Neural cell (in vitro differentiated cells): ENCODE measurements around the gene PPL. TPM values are rescaled to one million over a fixed set of nuclear protein-coding genes. Genes with fewer than 3 reads are reported as not detected.

Source experiments
- H2AFZ ChIP-seq: fragments of 200-600, 300-800 bp; sonication (generic), shearing (Covaris generic); 2 replicates; pipeline ENCODE4 v1.6.0; 2014; ENCODE audit warnings: low read depth, mild to moderate bottlenecking, antibody characterized with exemption, low read length, moderate library complexity
- H3F3A ChIP-seq: fragments of 200-600 bp; shearing (Covaris generic); 2 replicates; pipeline ENCODE4 v1.6.1; 2016; ENCODE audit warnings: mild to moderate bottlenecking, moderate library complexity, mixed read lengths, antibody characterized with exemption, low read length; ENCODE audit not compliant: insufficient read depth, poor library complexity, severe bottlenecking
- H3K27ac ChIP-seq: fragments of 200-600, 300-800 bp; sonication (generic), shearing (Covaris generic); 2 replicates; pipeline ENCODE4 v1.5.1; 2014; ENCODE audit warnings: mild to moderate bottlenecking, low read length, moderate library complexity
- H3K27me3 ChIP-seq: fragments of 300-800, 200-600 bp; sonication (generic), shearing (Covaris generic); 2 replicates; pipeline ENCODE4 v1.6.0; 2014; ENCODE audit warnings: mild to moderate bottlenecking, low read depth, low read length, moderate library complexity; ENCODE audit not compliant: insufficient read depth
- H3K36me3 ChIP-seq: fragments of 300-800, 200-600 bp; sonication (generic), shearing (Covaris generic); 2 replicates; pipeline ENCODE4 v1.5.1; 2014; ENCODE audit warnings: mild to moderate bottlenecking, antibody characterized with exemption, low read length, moderate library complexity; ENCODE audit not compliant: insufficient read depth
- H3K4me2 ChIP-seq: fragments of 300-800, 200-600 bp; sonication (generic), shearing (Covaris generic); 2 replicates; pipeline ENCODE4 v1.6.0; 2014; ENCODE audit warnings: mild to moderate bottlenecking, low read length
- H3K4me3 ChIP-seq: fragments of 300-800, 200-600 bp; sonication (generic), shearing (Covaris generic); 2 replicates; pipeline ENCODE4 v1.5.1; 2014; ENCODE audit warnings: mild to moderate bottlenecking, low read length, moderate library complexity
- H3K79me2 ChIP-seq: fragments of 200-600 bp; shearing (Covaris generic); replicated peaks from 2 replicates; pipeline ENCODE4 v1.6.0; 2014; ENCODE audit warnings: mild to moderate bottlenecking, low read length, moderate library complexity; ENCODE audit not compliant: insufficient read depth
- H3K9ac ChIP-seq: fragments of 300-800, 200-600 bp; sonication (generic), shearing (Covaris generic); 2 replicates; pipeline ENCODE4 v1.6.1; 2016; ENCODE audit warnings: mild to moderate bottlenecking, low read length, mixed read lengths
- H3K9me2 ChIP-seq: fragments of 200-600 bp; shearing (Covaris generic); 2 replicates; pipeline ENCODE4 v1.6.1; 2016; ENCODE audit warnings: mild to moderate bottlenecking, low read length, mixed read lengths; ENCODE audit not compliant: insufficient read depth
- H3K9me3 ChIP-seq: fragments of 200-600, 300-800 bp; sonication (generic), shearing (Covaris generic); 2 replicates; pipeline ENCODE4 v1.6.1; 2016; ENCODE audit warnings: mild to moderate bottlenecking, mixed run types, low read length, moderate library complexity, mixed read lengths
- H4K20me1 ChIP-seq: fragments of 200-600 bp; shearing (Covaris generic); 2 replicates; pipeline ENCODE4 v1.6.1; 2016; ENCODE audit warnings: mild to moderate bottlenecking, mixed run types; ENCODE audit not compliant: insufficient read depth
- CTCF ChIP-seq: fragments of 450-650 bp; IDR thresholded peaks from 2 replicates; pipeline ENCODE4 v1.5.1; 2014; ENCODE audit warnings: antibody characterized with exemption, mild to moderate bottlenecking, moderate library complexity; ENCODE audit not compliant: poor library complexity, severe bottlenecking
- EP300 ChIP-seq: fragments of 450-650 bp; conservative IDR thresholded peaks from 2 replicates; pipeline ENCODE4 v1.6.1; 2014; ENCODE audit warnings: antibody characterized with exemption, mild to moderate bottlenecking, moderate library complexity; ENCODE audit not compliant: poor library complexity, severe bottlenecking
- EZH2 ChIP-seq: fragments of 200-600, 300-800 bp; shearing (Covaris generic), sonication (generic); IDR thresholded peaks from 2 replicates; pipeline ENCODE4 v1.6.1; 2014; ENCODE audit warnings: antibody characterized with exemption, low read length, borderline replicate concordance, mild to moderate bottlenecking; ENCODE audit not compliant: insufficient read depth, poor library complexity, severe bottlenecking
- MXI1 ChIP-seq: fragments of 450-650 bp; conservative IDR thresholded peaks from 2 replicates; pipeline ENCODE4 v1.6.1; 2014; ENCODE audit warnings: antibody characterized with exemption, mild to moderate bottlenecking; ENCODE audit not compliant: poor library complexity, severe bottlenecking
- POLR2AphosphoS5 ChIP-seq: IDR thresholded peaks from 2 replicates; pipeline ENCODE4 v1.6.1; 2012
- RAD21 ChIP-seq: fragments of 450-650 bp; conservative IDR thresholded peaks from 2 replicates; pipeline ENCODE4 v1.6.1; 2014; ENCODE audit warnings: antibody characterized with exemption, mild to moderate bottlenecking, moderate library complexity
- REST ChIP-seq: IDR thresholded peaks from 2 replicates; pipeline ENCODE4 v1.6.1; 2012; ENCODE audit warnings: borderline replicate concordance
- SMC3 ChIP-seq: fragments of 450-650 bp; conservative IDR thresholded peaks from 2 replicates; pipeline ENCODE4 v1.6.1; 2014; ENCODE audit warnings: antibody characterized with exemption, mild to moderate bottlenecking, moderate library complexity; ENCODE audit not compliant: poor library complexity
- TAF1 ChIP-seq: IDR thresholded peaks from 2 replicates; pipeline ENCODE4 v1.6.1; 2012; ENCODE audit warnings: low read depth
- polyA plus RNA-seq: library from polyadenylated mRNA; depleted of rRNA; stranded (reverse); fragments of >200 nt; gene quantifications from 2 replicates; pipeline ENCODE4 v1.2.3, GENCODE V29; 2014

The PPL gene
- polyA plus RNA-seq, 1 donor from 2014 or later, result 0.81 TPM

GRCh38 chr16:4980691-4981090, 43.7 kb upstream of the PPL start:
- H3K9ac ChIP-seq, result no peak overlapping the region
- H4K20me1 ChIP-seq, result no peaks in the 10 kb centered on the region
- no peak for TF ChIP-seq POLR2AphosphoS5
- no peak for TF ChIP-seq EP300
- TF ChIP-seq CTCF, result no peak
- no peak for TF ChIP-seq MXI1
- TF ChIP-seq REST, result no peak
- no peak for TF ChIP-seq SMC3
- TF ChIP-seq TAF1, result no peak
- TF ChIP-seq EZH2, result no peak
- no peak overlapping the region for H3K4me2 ChIP-seq
- H3K36me3 ChIP-seq, result no peaks in the 10 kb centered on the region
- no peaks in the 10 kb centered on the region for H3K79me2 ChIP-seq
- no peaks in the 10 kb centered on the region for H3K9me2 ChIP-seq
- H3F3A ChIP-seq, result no peaks in the 10 kb centered on the region
- peaks cover 4% of the 10 kb centered on the region for H3K9me3 ChIP-seq
- H3K27me3 ChIP-seq, result peaks cover 6% of the 10 kb centered on the region
- H3K4me3 ChIP-seq, result no peak overlapping the region
- H2AFZ ChIP-seq, result no peak overlapping the region
- H3K27ac ChIP-seq, result no peak overlapping the region

- H3K4me2 ChIP-seq, result no peak overlapping the region
- H2AFZ ChIP-seq, result no peak overlapping the region
These were observed 43.0 kb upstream of the PPL start for GRCh38 chr16:4979736-4980660.

More at GRCh38 chr16:4979736-4980660, 43.0 kb upstream of the PPL start:
- no peak overlapping the region for H3K4me3 ChIP-seq
- H3K36me3 ChIP-seq, result no peaks in the 10 kb centered on the region
- H3K27me3 ChIP-seq, result peaks cover 6% of the 10 kb centered on the region
- no peaks in the 10 kb centered on the region for H3K9me2 ChIP-seq
- no peaks in the 10 kb centered on the region for H4K20me1 ChIP-seq
- H3F3A ChIP-seq, result no peaks in the 10 kb centered on the region
- no peak overlapping the region for H3K27ac ChIP-seq
- H3K9me3 ChIP-seq, result peaks cover 4% of the 10 kb centered on the region
- H3K79me2 ChIP-seq, result no peaks in the 10 kb centered on the region
- TF ChIP-seq SMC3, result no peak
- TF ChIP-seq CTCF, result no peak
- no peak for TF ChIP-seq POLR2AphosphoS5
- TF ChIP-seq RAD21, result no peak
- no peak for TF ChIP-seq MXI1
- TF ChIP-seq EZH2, result no peak
- TF ChIP-seq EP300, result no peak
- no peak for TF ChIP-seq TAF1
- H3K9ac ChIP-seq, result no peak overlapping the region
